NCI-H524 (cell line): ENCODE results near the gene LRRIQ3.
"Not testable (repeated sequence)": the region's sequence is repeated elsewhere in the genome, so short reads cannot be mapped to it uniquely, and the experiment has no call there.

Source experiments
- DNase-seq, 2 experiments: peaks; one replicate each; lab custom pipeline; 2025; lab: John Stamatoyannopoulos, UW

The LRRIQ3 gene, protein sequence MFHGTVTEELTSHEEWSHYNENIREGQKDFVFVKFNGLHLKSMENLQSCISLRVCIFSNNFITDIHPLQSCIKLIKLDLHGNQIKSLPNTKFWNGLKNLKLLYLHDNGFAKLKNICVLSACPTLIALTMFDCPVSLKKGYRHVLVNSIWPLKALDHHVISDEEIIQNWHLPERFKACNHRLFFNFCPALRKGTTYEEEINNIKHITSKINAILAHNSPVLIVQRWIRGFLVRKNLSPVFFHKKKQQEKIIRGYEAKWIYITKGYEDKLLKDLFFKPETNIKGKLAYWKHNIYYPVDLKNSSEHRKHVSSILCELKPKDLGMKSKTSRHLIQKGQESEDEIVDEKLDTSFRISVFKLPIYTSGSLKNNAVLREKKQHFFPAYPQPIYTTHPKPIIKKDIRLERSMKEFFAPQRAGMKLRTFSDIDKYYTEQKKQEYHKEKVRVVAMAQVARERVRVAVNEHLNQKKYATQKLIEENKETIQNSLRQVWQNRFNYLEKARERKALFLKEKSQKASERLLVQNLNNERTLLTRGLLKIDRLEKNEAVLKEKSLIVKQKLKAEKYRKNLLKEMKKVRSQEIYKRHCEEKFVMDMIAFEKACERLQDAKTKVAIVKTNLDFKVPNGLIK

DNA sequence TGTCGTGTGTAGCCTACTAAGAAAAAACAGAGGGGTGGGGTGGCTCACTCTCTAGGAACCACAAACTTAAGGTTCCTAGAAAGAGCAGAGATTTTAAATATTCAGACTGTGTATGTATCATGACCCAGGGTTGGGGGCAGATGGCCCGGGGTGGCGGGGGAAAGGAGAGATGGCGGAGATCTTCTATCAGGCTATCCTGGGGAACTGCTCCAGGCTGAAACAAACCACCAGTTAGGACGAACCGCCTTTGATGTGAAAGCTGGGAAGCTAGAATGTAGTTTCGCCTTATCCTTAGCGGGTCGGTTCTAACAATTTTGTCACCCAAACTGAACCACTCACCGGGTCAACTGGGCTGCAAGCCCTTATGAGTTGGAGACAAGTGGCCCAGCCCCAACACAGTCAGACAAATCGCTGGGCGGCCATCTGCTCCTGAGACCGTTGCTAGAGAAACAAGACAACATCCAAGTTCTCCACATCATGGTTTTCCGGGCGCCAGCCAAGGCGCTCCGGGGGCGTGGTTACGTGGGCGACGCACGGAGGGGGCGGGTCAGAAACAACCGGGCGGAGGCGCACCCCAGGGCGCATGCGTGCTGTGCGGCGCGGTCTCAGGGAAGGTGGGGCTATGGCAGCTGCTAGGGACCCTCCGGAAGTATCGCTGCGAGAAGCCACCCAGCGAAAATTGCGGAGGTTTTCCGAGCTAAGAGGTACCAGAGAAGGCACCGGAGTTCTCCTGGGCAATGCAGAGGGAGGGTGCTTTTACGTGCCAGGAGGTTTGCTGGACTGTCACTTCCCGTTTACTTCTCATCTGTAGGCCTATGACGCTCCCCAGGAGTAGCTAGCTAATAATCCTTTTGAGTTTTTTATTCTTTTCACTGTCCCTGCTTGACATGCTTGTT is at the start of gene LRRIQ3, which contains the start of gene FPGT:
TSS of gene LRRIQ3 (minus strand) at position 520 of the 896 bp plus-strand sequence. CDS start 14,492 bp downstream, outside the sequence.
TSS of gene FPGT (plus strand) at position 586 of the 896 bp plus-strand sequence. CDS start at position 623, 37 bp downstream.
- peak; percentile 93 to 96 for DNase-seq

DNA sequence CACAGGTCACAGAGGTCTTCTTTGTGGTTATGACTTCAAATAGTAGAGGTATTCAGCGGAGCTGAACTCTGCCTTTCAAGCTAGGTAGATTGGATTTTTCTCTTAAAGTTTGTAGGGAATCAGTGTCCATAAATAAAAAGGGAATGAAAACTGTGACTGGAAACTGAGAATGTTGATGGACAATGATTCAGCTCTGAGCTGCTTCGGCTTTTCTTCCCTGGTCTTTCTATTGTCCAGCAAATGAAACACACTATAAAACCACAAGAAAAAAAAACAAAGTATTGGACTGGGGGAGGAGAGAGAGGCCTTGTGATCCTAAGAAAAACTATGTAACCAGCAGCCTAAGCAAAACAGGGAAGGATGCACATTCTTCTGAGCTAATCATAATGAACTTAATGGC is 48.3 kb upstream of the LRRIQ3 start:
- no peak for DNase-seq

DNA sequence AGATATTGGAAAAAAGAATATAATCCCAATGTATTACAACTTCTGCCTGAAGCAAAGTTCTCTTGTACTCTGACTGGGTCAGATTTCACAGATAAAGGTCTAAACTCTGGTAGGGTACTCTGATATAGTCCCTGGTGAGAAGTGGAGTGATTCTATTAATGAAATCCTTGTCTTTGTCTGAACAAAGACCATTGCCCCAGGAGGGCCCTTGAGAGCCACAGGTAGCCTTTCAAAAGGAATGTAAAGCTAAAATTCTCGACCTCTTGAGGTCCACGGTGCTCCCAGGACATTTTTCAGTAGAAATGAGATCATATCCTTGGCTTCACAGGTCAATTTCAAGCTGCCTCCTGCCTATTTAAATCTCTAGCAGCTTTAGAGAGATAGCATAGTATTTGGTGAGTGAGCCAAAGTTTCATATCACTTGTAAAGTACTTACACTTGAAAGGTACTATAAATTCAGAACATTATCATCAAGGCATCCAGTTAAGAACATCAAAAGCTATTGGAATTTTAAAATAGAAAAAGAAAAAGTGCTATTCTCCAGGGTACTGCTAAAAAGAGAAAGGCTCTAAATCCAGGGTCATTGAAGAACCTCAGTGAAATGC is 47.3 kb upstream of the LRRIQ3 start:
- no peak for DNase-seq

DNA sequence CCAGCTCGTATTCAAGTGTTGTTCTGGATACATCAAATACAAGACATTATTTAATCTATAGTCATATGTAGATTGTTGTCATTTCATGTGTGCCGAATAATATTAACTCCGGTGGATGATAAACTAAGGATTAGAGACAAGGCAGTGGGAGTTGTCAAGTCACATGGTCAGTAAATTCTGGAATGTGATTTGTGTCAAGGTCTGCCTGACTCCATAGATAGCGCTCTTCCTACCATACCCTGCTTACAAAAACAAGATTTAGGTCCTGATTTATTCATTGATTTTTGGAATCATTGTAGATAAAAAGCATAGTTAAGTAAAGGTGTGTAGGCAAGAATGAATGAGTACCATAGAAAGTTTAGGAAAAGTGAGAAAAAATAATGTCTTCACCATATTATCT is 39.8 kb upstream of the LRRIQ3 start:
- no peak for DNase-seq

DNA sequence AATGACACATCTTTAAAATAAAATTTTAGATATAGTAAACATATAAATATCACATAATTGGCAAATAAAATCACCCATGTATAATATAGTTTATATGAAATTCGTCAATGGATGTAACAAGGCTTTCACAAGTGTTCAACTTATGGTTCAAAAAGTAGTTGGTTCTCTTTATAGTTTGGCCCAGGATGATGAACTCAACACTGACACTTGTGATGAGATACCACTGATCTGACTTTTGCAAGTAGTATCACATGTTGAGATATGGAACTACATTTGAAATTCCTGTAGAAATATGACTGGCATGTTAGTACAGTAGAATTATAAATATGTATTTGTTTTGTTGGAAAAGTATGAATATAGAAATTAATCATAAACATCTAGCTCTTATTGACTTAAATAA is 39.1 kb upstream of the LRRIQ3 start:
- DNase-seq: no peak

DNA sequence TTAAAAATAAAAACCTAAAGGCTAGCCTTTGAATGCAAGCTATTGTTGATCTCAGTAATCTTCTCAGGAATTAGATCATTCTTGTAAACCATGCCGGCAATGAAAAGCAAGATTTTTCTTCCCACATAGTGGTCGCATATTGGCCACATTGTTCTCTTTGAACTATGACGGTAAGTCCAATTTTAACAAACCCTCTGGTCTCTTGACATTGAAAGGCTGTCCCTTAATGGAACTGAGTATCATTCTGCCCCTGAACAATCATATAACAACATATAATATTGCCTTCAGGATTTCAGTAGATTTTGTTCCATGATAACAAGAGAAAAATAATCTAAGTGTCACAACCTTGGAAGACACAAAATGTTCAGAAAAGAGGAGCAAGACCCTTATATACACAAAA is 38.5 kb upstream of the LRRIQ3 start:
- DNase-seq: no peak

DNA sequence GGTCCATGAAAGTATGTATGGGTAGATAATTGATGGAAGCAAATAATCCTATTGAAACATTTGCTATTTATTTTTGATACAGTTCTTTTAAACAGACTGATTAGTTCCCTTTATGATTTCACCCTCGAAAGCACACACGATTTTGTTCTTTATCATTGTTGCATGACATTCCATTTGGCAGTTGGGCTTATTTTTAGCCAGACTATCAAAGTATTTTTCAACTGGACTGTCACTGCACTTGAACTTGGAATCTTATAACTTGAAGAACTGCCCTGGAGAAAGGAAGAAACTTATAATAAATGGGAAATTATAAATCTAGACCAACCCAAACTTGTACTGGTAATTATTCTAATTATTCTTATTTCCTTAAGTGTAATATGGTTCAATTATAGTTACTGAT is 37.2 kb upstream of the LRRIQ3 start, which contains the start of gene TNNI3K:
TSS of gene TNNI3K (plus strand) at position 235 of the 400 bp plus-strand sequence. CDS start at position 300, 65 bp downstream.
- no peak for DNase-seq

DNA sequence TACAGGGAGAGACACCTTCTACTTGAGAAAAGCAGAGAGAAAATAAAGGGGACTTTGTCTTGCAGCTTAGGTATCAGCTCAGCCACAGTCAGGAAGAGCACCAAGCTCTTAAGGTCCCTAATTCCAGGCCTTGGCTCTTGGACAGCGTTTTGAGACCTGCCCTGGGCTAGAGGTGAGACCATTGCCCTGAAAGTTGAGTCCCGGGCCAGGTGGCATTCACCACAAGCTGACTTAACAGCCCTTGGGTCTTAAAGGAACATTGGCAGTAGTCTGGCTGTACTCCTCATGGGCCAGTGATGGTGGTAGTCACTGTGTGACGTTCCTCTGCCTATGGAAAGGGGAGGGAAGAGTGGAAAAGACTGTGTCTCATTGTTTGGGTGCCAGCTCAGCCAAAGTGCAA is 25.5 kb upstream of the LRRIQ3 start:
- DNase-seq: no peak

DNA sequence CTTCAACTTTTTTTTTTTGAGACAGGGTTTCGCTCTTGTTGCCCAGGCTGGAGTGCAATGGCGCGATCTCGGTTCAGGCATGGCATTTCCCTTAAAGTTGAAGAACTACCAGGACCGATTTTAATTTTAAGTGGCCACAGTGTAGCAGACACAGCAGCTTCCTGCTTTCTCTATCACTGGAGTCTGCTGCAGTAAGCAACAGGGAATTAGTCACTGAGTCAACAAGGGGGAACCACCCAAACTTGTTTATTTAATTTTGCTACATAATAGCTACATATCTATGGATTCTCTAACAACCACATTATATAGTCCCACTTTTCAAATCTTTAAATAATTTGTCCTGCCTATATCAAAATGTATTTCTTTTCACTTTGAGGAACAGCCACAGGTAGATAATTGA is 24.7 kb upstream of the LRRIQ3 start:
- DNase-seq: no peak

DNA sequence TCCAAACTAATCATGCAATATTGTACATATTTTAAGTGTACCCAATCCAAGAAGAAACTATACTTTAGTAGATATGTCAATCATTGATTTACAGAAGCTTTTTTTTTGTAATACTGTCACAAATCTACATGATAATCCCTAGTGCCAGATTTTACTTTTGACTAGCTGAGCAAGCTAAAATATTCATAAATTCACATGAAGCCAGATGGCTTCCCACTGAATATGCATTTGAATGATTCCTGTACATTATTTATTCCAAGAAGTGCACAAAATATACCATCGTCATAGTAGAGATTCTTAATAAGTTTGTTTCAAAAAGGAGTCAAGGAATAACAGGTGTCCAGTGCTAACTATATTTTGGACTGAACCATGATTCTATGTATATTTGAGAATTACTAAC is 17.3 kb upstream of the LRRIQ3 start:
- no peak for DNase-seq

DNA sequence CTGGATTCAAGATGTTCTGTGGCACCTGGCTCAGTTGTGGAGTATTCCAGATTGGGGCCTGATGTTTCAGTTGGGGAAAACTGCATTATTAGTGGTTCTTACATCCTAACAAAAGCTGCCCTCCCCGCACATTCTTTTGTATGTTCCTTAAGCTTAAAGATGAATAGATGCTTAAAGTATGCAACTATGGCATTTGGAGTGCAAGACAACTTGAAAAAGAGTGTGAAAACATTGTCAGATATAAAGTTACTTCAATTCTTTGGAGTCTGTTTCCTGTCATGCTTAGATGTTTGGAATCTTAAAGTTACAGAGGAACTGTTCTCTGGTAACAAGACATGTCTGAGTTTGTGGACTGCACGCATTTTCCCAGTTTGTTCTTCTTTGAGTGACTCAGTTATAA is 7.3 kb upstream of the LRRIQ3 start:
- DNase-seq: no peak

DNA sequence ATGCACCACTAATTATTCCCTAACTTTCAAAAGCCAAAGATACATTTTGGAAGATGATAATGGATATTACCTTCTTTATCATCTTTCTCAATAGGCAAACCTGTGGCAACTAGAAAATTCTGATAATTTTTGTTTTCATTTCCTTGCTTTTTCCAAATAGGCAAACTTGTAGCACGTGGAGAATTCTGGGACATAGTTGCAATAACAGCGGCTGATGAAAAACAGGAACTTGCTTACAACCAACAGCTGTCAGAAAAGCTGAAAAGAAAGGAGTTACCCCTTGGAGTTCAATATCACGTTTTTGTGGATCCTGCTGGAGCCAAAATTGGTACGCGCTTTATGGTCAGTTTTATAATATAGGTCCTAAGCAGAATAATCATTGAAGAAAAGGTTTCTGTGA is 1.5 kb upstream of the LRRIQ3 start:
- DNase-seq: no peak

DNA sequence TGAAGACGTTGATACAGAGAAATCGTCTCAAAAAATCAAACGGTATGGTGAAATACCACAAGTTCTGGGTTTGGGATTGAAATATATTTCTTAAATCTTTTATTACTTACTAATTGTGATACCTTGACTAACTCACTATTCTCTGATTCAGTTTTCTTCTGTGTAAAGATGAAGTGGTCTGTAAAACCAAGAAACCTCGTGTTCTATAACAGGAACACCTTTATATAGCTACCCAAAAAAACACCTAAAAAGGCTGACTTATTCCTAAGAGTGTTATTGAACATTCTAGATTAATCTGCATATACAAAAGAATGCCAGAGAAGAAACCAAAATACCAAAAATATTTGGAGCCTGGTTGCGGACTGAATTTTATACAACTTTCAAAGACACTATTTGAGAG is 721 bp downstream of the LRRIQ3 start:
- DNase-seq: no peak

DNA sequence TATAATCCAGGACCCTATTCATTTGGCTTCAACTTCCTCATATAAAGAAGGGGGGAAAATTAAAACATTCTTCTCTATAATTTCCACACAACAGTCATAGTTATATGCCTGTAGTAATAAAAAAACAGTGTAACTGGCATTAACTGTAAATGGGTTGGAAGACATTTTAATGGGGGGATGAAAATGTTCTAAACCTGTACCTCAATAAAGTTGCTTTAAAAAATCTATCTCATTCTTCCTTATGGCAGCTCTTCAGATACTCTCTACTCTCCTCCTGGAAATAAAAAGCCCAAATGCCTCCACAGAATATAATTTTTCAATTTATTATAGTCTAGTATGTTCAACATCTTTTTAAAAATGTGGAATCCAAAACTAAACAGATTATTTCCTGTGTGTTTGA is 2.6 kb downstream of the LRRIQ3 start:
- DNase-seq: no peak

DNA sequence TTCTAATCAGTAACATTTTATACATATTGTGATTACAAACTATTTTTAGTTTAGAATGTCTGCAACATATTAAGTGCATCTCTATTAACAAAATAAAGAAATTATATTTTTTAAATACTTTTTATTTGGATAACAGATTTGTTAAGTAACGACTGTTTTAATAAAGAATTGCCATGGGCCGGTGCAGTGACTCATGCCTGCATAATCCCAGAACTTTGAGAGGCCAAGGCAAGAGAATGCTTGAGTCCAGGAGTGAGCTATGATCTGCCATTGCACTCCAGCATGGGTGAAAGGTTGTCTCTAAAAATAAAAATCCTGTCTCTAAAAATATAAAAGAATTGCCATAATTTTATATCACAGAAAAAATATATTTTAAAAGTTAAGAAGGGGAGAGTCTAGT is 4.1 kb downstream of the LRRIQ3 start:
- no peak for DNase-seq

DNA sequence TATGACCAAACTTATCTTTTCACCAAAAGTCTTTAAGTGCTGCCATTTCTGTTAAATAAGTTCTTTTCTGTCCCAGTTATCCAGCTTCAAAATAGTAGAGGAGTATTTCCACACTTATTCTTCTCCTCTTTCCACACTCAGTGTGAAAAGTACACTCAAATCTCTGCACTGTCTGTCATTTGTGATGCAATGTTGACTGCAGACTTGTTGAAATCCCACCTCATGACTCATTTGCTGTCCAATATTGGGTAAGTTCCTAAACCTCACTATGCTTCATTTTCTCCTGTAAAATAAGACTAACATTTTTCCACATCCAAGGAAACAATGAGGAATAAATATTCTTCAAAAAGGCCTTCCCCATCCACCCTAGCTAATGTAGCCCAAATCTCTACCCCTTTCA is 17.5 kb downstream of the LRRIQ3 start:
- no peak for DNase-seq

DNA sequence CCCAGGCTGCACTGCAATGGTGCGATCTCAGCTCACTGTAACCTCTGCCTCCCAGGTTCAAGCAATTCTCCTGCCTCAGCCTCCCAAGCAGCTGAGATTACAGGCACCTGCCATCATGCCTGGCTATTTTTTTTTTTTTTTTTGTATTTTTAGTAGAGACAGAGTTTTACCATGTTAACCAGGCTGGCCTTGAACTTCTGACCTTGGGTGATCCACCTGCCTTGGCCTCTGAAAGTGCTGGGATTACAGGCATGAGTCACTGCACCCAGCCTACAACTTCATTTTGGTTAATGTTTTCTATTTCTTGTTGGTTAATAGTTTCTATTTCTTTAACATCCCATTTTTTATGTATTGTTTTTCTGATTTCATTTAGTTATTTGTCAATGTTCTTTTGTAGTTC is 23.6 kb downstream of the LRRIQ3 start:
- DNase-seq: not testable (repeated sequence)

DNA sequence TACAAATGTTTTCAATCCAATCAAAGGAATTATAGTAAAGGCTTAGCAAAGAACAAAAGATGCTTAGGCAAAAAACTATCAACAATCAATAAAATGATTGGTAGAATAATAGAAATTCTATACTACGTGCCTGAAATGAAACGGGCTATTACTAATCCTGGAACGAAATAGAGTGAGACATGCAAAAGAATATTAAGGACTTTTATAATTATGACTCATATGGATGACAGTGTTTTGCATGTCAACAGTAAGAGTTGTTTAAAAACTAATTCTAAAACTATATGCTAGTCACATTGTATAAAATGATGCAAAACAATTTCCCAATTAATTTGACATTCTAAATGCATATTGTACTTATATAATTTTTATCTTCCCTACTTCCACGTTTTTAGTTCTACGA is 35.6 kb downstream of the LRRIQ3 start:
- no peak for DNase-seq

DNA sequence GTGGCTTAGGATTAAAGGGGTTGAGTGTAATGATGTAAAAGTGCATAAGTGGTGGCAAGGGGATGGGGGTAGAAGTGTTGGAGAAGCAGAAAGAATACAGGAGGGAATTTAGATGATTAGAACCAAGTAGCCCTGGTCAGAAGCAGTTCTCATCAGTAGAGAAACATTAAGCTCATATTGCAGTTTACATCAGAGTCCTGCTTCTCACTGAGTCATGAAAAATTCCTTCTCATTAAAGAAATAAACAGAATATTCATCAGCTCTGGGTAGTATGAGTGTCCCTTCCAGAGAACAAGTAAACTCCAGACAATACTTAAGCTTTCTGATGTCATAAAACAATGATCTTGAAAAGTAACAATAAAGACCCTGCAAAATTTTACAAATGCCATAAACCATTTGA is 36.5 kb downstream of the LRRIQ3 start:
- DNase-seq: no peak

DNA sequence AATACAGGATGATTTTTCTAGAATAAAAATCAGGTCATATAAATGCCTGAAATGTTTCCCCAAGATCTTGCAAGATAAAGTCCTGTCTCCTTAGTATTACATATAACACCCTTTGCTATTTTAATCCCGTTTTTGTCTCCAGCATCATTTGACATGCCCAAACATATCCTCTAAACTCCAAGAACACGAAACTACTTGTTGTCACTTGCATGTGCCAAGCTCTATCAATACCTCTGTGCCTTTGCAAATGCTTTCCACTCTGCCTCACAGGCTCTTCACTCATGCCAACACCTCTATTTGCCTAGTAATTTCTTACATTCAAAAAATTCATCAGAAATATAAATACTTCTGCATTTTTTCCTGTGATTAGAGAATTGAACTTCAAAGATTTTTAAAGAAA is 37.9 kb downstream of the LRRIQ3 start:
- DNase-seq: no peak

DNA sequence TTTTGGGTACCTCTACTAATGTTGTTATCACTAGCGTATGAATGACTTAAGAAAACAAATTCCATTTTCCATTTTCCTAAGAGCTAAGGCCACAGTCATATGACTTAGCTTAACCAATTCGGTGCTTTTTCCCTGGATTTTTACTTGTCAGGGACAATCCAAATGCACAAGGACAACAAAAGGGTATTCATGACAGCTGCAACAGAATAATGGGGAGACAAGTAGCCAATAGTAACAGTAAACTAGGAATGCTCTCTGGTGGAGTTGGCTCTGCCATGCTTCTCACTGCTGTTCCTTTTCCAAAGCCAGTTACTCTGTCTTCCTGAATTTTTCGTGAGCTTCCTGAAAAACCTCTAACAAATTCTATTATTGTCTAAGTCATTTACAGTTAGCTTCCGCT is 52.9 kb downstream of the LRRIQ3 start:
- no peak for DNase-seq

DNA sequence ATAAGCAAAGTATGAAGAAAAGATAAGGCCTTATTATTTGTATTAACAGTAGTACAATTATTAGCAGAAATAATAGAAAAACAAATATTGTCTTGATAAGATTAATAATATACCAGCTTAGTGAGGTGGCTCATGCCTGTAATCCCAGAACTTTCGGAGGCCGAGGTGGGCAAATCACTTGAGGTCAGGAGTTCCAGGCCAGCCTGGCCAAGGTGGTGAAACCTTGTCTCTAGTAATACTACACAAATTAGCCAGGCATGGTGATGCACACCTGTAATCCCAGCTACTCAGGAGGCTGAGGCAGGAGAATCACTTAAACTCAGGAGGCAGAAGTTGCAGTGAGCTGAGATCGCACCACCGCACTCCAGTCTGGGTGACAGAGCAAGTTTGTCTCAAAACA is 80.6 kb downstream of the LRRIQ3 start:
- not testable (repeated sequence) for DNase-seq
